ENCODE results near the gene STOX1. TPM values are rescaled to one million over a fixed set of nuclear protein-coding genes. Genes with fewer than 3 reads are reported as not detected.

Gene STOX1
- total and polyA plus RNA-seq, 10 donors: 0.11 to 2.2 (median 0.38) TPM; not detected in 1

GRCh38 chr10:68848281-68848680 is 20.9 kb downstream of the STOX1 start:
- WGBS, 5 donors: 89 to 100% (median 91%) methylated on average over 2 of the region's 2 CpGs
- no peak for DNase-seq
- intact Hi-C loops (cut with DNase I; ENCODE audit: low total_unique reads): no loop called here
- H3K36me3 ChIP-seq: no peaks in the 10 kb centered on the region
- H3K27ac ChIP-seq: no peak overlapping the region
- TF ChIP-seq CTCF (IDR thresholded peaks at IDR 0.05 in 8 of 11, conservative IDR thresholded peaks at IDR 0.05 in 3 of 11): no peak
- no peak for TF ChIP-seq POLR2A (IDR thresholded peaks at IDR 0.05)
- no peak for TF ChIP-seq POLR2AphosphoS5 (IDR thresholded peaks at IDR 0.05)
- H3K4me3 ChIP-seq: no peak overlapping the region
- H3K27me3 ChIP-seq (replicated peaks in 1 of 7): no peaks in the 10 kb centered on the region
- peaks cover 0 to 11% (median 0%) of the 10 kb centered on the region in 8 donors for H3K9me3 ChIP-seq
- no peaks in the 10 kb centered on the region for H3K4me1 ChIP-seq

- TF ChIP-seq CTCF (IDR thresholded peaks at IDR 0.05 in 8 of 11, conservative IDR thresholded peaks at IDR 0.05 in 3 of 11): no peak
- no peak for TF ChIP-seq POLR2AphosphoS5 (IDR thresholded peaks at IDR 0.05)
- no peak for TF ChIP-seq POLR2A (IDR thresholded peaks at IDR 0.05)
- intact Hi-C loops (cut with DNase I; ENCODE audit: low total_unique reads): no loop called here
- peaks cover 0 to 11% (median 0%) of the 10 kb centered on the region in 8 donors for H3K9me3 ChIP-seq
- H3K27me3 ChIP-seq (replicated peaks in 1 of 7): no peaks in the 10 kb centered on the region
- 76 to 88% (median 81%) methylated on average over 4 of the region's 4 CpGs for WGBS, 5 donors
- H3K4me1 ChIP-seq: no peaks in the 10 kb centered on the region
- no peaks in the 10 kb centered on the region for H3K36me3 ChIP-seq
- H3K4me3 ChIP-seq: no peak overlapping the region
- H3K27ac ChIP-seq: no peak overlapping the region
- DNase-seq: no peak
Measured at GRCh38 chr10:68848806-68849205, 21.5 kb downstream of the STOX1 start.

- H3K27ac ChIP-seq: no peak overlapping the region
- TF ChIP-seq POLR2A (IDR thresholded peaks at IDR 0.05) (no peak), POLR2AphosphoS5 (IDR thresholded peaks at IDR 0.05) (no peak), CTCF (IDR thresholded peaks at IDR 0.05 in 8 of 11, conservative IDR thresholded peaks at IDR 0.05 in 3 of 11) (no peak)
- intact Hi-C loops (cut with DNase I; ENCODE audit: low total_unique reads): no loop called here
- H3K27me3 ChIP-seq (replicated peaks in 1 of 7): peaks cover 0 to 6% (median 0%) of the 10 kb centered on the region in 7 donors
- H3K9me3 ChIP-seq: peaks cover 3 to 32% (median 17%) of the 10 kb centered on the region in 8 donors
- DNase-seq: no peak
- no peak overlapping the region for H3K4me3 ChIP-seq
- WGBS, 5 donors: 69 to 72% (median 70%) methylated on average over 6 of the region's 6 CpGs
- H3K4me1 ChIP-seq: no peaks in the 10 kb centered on the region
- H3K36me3 ChIP-seq: no peaks in the 10 kb centered on the region
Measured at GRCh38 chr10:68856352-68856751, 29.0 kb downstream of the STOX1 start.

GRCh38 chr10:68857005-68857404 is 29.7 kb downstream of the STOX1 start:
- Histone ChIP-seq H3K27me3 (replicated peaks in 1 of 7) (peaks cover 0 to 6% (median 0%) of the 10 kb centered on the region in 7 donors), H3K9me3 (peaks cover 3 to 32% (median 23%) of the 10 kb centered on the region in 8 donors), H3K4me1 (no peaks in the 10 kb centered on the region), H3K4me3 (no peak overlapping the region), H3K36me3 (no peaks in the 10 kb centered on the region), H3K27ac (no peak overlapping the region)
- intact Hi-C loops (cut with DNase I; ENCODE audit: low total_unique reads): no loop called here
- no peak for TF ChIP-seq POLR2A (IDR thresholded peaks at IDR 0.05)
- no peak for DNase-seq
- 64 to 90% (median 78%) methylated on average over 2 of the region's 2 CpGs for WGBS, 5 donors

- 86 to 97% (median 94%) methylated on average over 5 of the region's 5 CpGs for WGBS, 5 donors
- no peak for DNase-seq
- intact Hi-C loops (cut with DNase I; ENCODE audit: low total_unique reads): no loop called here
- H3K4me1 ChIP-seq: no peaks in the 10 kb centered on the region
- H3K9me3 ChIP-seq: peaks cover 3 to 50% (median 35%) of the 10 kb centered on the region in 8 donors
- TF ChIP-seq POLR2A (IDR thresholded peaks at IDR 0.05) (no peak), CTCF (IDR thresholded peaks at IDR 0.05 in 8 of 11, conservative IDR thresholded peaks at IDR 0.05 in 3 of 11) (no peak), POLR2AphosphoS5 (IDR thresholded peaks at IDR 0.05) (no peak)
- H3K4me3 ChIP-seq: no peak overlapping the region
- no peaks in the 10 kb centered on the region for H3K27me3 ChIP-seq (replicated peaks in 1 of 7)
- H3K36me3 ChIP-seq: no peaks in the 10 kb centered on the region
- H3K27ac ChIP-seq: no peak overlapping the region
Measured at GRCh38 chr10:68861253-68861652, 33.9 kb downstream of the STOX1 start.

Data from spleen (tissue), 11 donors.